ENCODE data around the gene SLC38A10.

DNA sequence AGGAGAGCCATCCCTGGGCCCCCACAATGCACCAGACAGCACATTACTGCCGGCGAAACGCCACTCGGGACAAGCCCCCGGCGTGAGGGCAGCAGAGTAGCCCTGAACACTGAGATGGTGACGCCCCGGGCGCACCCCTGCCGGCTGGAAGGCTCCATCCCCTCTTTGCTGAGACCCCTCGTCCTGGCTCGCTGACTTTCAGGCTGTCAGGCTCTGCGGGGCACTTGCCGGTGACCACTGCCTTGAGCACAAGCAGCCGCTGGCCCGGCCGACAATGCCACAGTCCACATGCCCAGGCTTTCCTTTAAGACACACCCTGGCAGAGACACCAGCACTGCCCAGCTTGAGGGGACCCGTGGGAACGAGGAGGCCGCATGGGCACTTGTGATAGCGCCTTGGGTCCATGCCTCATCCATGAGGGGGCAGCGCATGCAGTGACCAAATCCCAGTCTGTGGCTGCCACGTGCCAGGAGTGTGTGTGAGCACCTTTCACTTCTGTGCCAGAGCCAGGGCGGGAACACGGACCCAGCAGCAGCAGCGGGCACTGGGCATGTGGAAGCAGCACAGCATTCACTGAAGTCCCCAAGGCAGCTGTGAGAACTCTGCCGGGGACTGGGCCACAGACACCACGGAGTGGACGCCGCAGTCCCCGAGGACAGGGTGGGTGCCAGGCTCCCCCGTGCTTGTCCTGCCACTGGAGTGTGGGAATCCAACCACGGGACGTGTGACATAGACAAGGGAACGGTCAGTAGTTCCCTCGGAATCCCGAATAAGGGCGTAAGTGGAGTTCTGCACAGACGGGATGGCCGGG is 31.5 kb downstream of the SLC38A10 start:
- TF ChIP-seq CTCF (conservative IDR thresholded peaks at IDR 0.05; ENCODE audit: low read depth, low read length) (no peak), EZH2 (IDR thresholded peaks at IDR 0.05; ENCODE audit: borderline replicate concordance, low read depth, low read length, poor library complexity, severe bottlenecking) (no peak)
